ENCODE measurements around the gene NFKBIE. TPM values are rescaled to one million over a fixed set of nuclear protein-coding genes. Genes with fewer than 3 reads are reported as not detected.

NFKBIE gene
- total and polyA plus RNA-seq, 2 experiments from 2014 or later = 14.6 to 25.9 TPM

GRCh38 chr6:44307217-44307616, 41.9 kb upstream of the NFKBIE start (continued):
- no peak for TF ChIP-seq ZNF462 (CRISPR knock-in tag; IDR thresholded peaks at IDR 0.05)
- no peak for TF ChIP-seq STAT1 (IDR thresholded peaks at IDR 0.05; ENCODE audit: unreplicated experiment)
- TF ChIP-seq ZNF114 (CRISPR knock-in tag; IDR thresholded peaks at IDR 0.05) = no peak
- no peak for TF ChIP-seq CTCF (conservative IDR thresholded peaks at IDR 0.05; ENCODE audit: low read depth in 2 of 2)

GRCh38 chr6:44306710-44307109, 41.4 kb upstream of the NFKBIE start:
- Histone ChIP-seq H2AFZ (no peak overlapping the region), H3F3A (replicated peaks; ENCODE audit: low read depth) (no peaks in the 10 kb centered on the region), H3K36me3 (ENCODE audit: insufficient read depth) (peaks cover 19% of the 10 kb centered on the region), H4K20me1 (replicated peaks; ENCODE audit: insufficient read depth) (no peaks in the 10 kb centered on the region), H3K4me3 (no peak overlapping the region), H3K27ac (ENCODE audit: low read depth) (no peak overlapping the region), H3K9me2 (ENCODE audit: insufficient read depth) (no peaks in the 10 kb centered on the region), H3K79me2 (replicated peaks; ENCODE audit: insufficient read depth) (0 out of 2 replicates have a peak, but pooled peaks cover 1% of the 10 kb centered on the region), H3K27me3 (ENCODE audit: insufficient read depth) (no peaks in the 10 kb centered on the region), H3K4me1 (ENCODE audit: insufficient read depth) (no peaks in the 10 kb centered on the region), H3K4me2 (no peak overlapping the region)
- H3K9me3 Mint-ChIP-seq = no peaks in the 10 kb centered on the region; the same call in 2 of the 3 replicates
- no peak overlapping the region for H3K27ac Mint-ChIP-seq
- no peak for ATAC-seq
- peaks cover 10% of the 10 kb centered on the region for H3K27me3 Mint-ChIP-seq (ENCODE audit: insufficient read depth, low read depth, poor library complexity)
- H3K36me3 Mint-ChIP-seq (ENCODE audit: low read depth) = peaks cover 82% of the 10 kb centered on the region
- peaks cover 2% of the 10 kb centered on the region; the same call in 2 of the 3 replicates for H3K4me1 Mint-ChIP-seq
- no peak for DNase-seq (ENCODE audit: low spot score)
- no peak overlapping the region for H3K4me3 Mint-ChIP-seq
- no peak for TF ChIP-seq CREB1 (CRISPR knock-in tag; IDR thresholded peaks at IDR 0.05; ENCODE audit: low read depth)
- TF ChIP-seq CTCF (conservative IDR thresholded peaks at IDR 0.05; ENCODE audit: low read depth in 2 of 2) = no peak
- no peak for TF ChIP-seq JUNB (IDR thresholded peaks at IDR 0.05; ENCODE audit: unreplicated experiment)
- TF ChIP-seq EZH2 (IDR thresholded peaks at IDR 0.05; ENCODE audit: low read depth, unreplicated experiment) = no peak
- no peak for TF ChIP-seq ETS1 (IDR thresholded peaks at IDR 0.05)
- TF ChIP-seq ZNF114 (CRISPR knock-in tag; IDR thresholded peaks at IDR 0.05) = no peak

Measured in GM23338 (cell line).